ENCODE data around the gene C2CD4A.

DNA sequence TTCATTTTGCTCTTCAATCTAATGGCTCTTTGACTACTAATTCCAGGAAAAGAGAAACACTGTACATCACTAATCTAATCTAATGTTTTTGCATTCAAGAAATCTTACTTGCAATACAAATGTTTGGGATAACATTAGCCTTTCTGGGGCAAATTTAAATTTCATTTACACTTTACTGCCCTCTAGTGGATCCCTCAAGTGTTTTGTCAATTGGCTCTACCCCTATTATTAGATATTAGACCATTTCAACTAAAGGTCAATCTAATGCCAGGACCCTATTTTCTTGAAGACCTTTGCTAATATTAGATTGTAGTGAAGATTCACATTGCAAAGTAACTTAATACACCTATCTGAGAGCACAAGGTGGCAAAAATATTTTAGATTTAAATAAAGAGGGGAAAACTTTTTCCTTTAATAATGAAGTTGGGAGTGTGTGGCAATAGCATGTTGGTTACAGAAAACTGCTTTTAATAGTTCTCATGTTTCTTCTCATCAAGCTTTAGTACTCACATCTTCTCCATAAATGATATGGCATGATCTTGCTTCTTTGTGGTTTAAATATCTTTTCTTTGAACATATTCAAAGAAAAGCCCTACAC is 5.0 kb downstream of the C2CD4A start:
- TF ChIP-seq, protein P1, sequence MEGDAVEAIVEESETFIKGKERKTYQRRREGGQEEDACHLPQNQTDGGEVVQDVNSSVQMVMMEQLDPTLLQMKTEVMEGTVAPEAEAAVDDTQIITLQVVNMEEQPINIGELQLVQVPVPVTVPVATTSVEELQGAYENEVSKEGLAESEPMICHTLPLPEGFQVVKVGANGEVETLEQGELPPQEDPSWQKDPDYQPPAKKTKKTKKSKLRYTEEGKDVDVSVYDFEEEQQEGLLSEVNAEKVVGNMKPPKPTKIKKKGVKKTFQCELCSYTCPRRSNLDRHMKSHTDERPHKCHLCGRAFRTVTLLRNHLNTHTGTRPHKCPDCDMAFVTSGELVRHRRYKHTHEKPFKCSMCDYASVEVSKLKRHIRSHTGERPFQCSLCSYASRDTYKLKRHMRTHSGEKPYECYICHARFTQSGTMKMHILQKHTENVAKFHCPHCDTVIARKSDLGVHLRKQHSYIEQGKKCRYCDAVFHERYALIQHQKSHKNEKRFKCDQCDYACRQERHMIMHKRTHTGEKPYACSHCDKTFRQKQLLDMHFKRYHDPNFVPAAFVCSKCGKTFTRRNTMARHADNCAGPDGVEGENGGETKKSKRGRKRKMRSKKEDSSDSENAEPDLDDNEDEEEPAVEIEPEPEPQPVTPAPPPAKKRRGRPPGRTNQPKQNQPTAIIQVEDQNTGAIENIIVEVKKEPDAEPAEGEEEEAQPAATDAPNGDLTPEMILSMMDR (IDR thresholded peaks at IDR 0.05; ENCODE audit: extremely low read depth in 1 of 2, insufficient read depth in 1 of 2, low read depth in 1 of 2, low read length in 2 of 2) = peak; percentile 40 to 44
- TF ChIP-seq EZH2 (IDR thresholded peaks at IDR 0.05; ENCODE audit: borderline replicate concordance, low read depth, low read length, severe bottlenecking) (no peak), POLR2AphosphoS5 (IDR thresholded peaks at IDR 0.05; ENCODE audit: insufficient read depth, low read depth, low read length) (no peak), POLR2A (IDR thresholded peaks at IDR 0.05; ENCODE audit: low read depth, low read length) (no peak), JUN (IDR thresholded peaks at IDR 0.05; ENCODE audit: borderline replicate concordance, insufficient read depth, insufficient read length, low read depth) (no peak), FOS (IDR thresholded peaks at IDR 0.05; ENCODE audit: borderline replicate concordance, insufficient read depth, low read length) (no peak)
